Measurements from ENCODE around the gene TNFSF12. TPM values are rescaled to one million over a fixed set of nuclear protein-coding genes. Genes with fewer than 3 reads are reported as not detected.

Gene TNFSF12
- polyA plus RNA-seq, 1 experiment = 49.5 TPM

DNA sequence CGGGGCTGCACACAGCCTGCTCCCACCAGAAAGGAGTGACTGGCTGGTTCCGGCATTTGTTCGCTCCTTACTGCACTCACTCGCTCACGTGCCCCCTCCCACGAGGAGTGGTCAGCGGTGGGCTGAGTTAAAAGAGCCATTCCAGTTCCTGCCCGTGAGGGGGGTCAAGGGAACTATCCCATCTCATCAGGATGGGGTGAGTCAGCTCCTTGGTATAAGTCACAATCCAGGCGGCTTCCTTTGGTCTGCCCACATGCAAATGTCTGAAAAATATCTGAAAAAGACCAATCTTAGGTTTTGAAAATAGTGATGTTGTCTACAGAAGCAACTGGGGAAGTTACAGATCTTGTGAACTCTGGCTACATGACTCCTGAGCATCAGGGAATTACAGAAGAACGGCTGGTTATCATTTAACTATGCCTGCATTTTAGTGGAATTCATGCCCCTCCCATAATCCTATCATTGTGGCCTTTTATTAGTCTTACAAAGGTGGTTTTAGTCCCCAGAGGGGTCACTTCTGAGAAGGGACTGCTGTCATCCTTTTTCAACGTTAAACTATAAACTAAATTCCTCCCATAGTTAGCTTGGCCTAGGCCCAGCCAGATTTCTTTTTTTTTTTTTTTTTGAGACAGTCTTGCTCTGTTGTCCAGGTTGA is 9.8 kb upstream of the TNFSF12 start:
- no peak overlapping the region for H3K4me3 ChIP-seq (ENCODE audit: low read depth, low read length)
- no peaks in the 10 kb centered on the region for H3K36me3 ChIP-seq (ENCODE audit: control insufficient read depth, insufficient read depth, low read length)
- ChIA-PET POLR2A (no interaction called here), CTCF (no interaction called here)
- H3K27me3 ChIP-seq (ENCODE audit: control insufficient read depth, insufficient read depth, low read length) = peaks cover 2% of the 10 kb centered on the region; the same call in 1 of the 2 replicates
- TF ChIP-seq CTCF (IDR thresholded peaks at IDR 0.05; ENCODE audit: insufficient read depth, low read depth, low read length) = no peak
- no peak for DNase-seq (ENCODE audit: low read depth)

GRCh38 chr17:7541074-7541621 is 7.7 kb upstream of the TNFSF12 start:
- H3K36me3 ChIP-seq (ENCODE audit: control insufficient read depth, insufficient read depth, low read length) = no peaks in the 10 kb centered on the region
- TF ChIP-seq CTCF (IDR thresholded peaks at IDR 0.05; ENCODE audit: insufficient read depth, low read depth, low read length) = no peak
- DNase-seq (ENCODE audit: low read depth) = no peak
- H3K27me3 ChIP-seq (ENCODE audit: control insufficient read depth, insufficient read depth, low read length) = peaks cover 2% of the 10 kb centered on the region; the same call in 1 of the 2 replicates
- CTCF ChIA-PET = interaction anchor here (1.0 to 1.6 kb wide), 2 partner anchors 18 to 20 kb away, joined by 3 to 6 read pairs; no protein-coding TSS in a partner anchor
- POLR2A ChIA-PET = no interaction called here
- H3K4me3 ChIP-seq (ENCODE audit: low read depth, low read length) = no peak overlapping the region

- ChIA-PET CTCF (no interaction called here), POLR2A (no interaction called here)
- Histone ChIP-seq H3K4me3 (ENCODE audit: low read depth, low read length) (no peak overlapping the region), H3K27me3 (ENCODE audit: control insufficient read depth, insufficient read depth, low read length) (peaks cover 2% of the 10 kb centered on the region; the same call in 1 of the 2 replicates), H3K36me3 (ENCODE audit: control insufficient read depth, insufficient read depth, low read length) (no peaks in the 10 kb centered on the region)
- TF ChIP-seq CTCF (IDR thresholded peaks at IDR 0.05; ENCODE audit: insufficient read depth, low read depth, low read length) = no peak
- DNase-seq (ENCODE audit: low read depth) = no peak
These were observed 3.9 kb upstream of the TNFSF12 start for GRCh38 chr17:7544911-7545310.

DNA sequence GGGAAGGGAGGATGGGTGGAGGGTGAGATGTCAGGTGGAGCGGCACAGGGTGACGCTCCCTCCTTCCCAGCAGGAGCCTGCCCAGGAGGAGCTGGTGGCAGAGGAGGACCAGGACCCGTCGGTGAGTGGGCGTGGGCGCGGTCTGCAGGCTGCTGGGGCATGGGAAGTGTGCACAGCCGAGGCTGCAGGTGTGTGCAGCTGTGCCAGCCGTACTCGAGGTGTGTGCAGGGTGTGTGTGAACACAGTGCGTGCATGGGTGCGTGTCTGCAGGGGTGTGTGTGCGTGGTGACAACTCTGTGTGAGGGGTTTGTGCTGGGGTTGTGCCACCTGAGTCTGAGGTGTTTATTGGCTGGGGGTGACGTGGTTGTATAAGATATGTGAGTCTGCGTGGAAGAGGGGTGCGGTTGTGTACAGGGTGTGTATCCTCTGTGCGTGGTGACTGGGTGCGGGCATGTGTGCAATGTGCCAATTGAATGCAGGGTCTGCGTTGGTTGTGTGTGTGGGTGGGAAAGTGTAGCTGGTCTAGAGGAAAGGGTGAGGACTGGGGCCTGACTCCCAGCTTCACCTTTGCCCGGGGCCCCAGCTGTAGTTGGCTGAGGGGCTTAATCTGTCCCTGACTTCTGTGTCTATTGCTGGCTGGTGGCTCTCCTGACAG is 670 bp downstream of the TNFSF12 start:
- TF ChIP-seq CTCF (IDR thresholded peaks at IDR 0.05; ENCODE audit: insufficient read depth, low read depth, low read length) = no peak; the same call in 1 of the 2 replicates
- DNase-seq (ENCODE audit: low read depth) = no peak
- Histone ChIP-seq H3K27me3 (ENCODE audit: control insufficient read depth, insufficient read depth, low read length) (no peaks in the 10 kb centered on the region), H3K36me3 (ENCODE audit: control insufficient read depth, insufficient read depth, low read length) (no peaks in the 10 kb centered on the region; the same call in 1 of the 2 replicates), H3K4me3 (ENCODE audit: low read depth, low read length) (peak overlapping the region; percentile 68)
- POLR2A ChIA-PET = no interaction called here
- CTCF ChIA-PET = interaction anchor here (1.0 to 5.9 kb wide), 3 partner anchors 11 to 35 kb away, joined by 3 to 41 read pairs (median 6); partner anchors contain the start of gene SENP3

DNA sequence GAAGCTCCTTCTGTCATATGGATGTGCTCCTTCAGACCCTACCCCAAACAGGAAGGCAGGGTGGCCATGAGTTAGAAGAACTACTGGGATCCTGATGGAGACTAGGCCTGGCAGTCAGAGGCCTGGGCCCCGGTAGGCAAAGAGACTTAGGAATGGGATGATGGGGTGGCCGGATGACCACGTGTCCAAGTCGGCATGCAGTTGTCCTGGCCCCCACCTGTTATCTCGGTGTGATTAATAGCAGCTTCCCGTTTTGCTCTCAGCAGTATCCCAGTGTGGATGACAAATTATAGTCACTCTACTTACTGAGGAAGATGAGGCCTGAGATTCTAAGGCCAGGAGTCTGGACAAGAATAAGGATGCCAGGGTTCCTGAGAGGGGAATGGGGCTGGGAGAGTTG is 1.5 kb downstream of the TNFSF12 start:
- CTCF ChIA-PET = interaction anchor here (0.7 to 5.9 kb wide), 2 partner anchors 10 to 37 kb away, joined by 4 to 41 read pairs; partner anchors contain the start of gene SENP3
- POLR2A ChIA-PET = no interaction called here
- Histone ChIP-seq H3K4me3 (ENCODE audit: low read depth, low read length) (no peak overlapping the region), H3K27me3 (ENCODE audit: control insufficient read depth, insufficient read depth, low read length) (no peaks in the 10 kb centered on the region), H3K36me3 (ENCODE audit: control insufficient read depth, insufficient read depth, low read length) (no peaks in the 10 kb centered on the region; the same call in 1 of the 2 replicates)
- no peak for TF ChIP-seq CTCF (IDR thresholded peaks at IDR 0.05; ENCODE audit: insufficient read depth, low read depth, low read length)
- no peak for DNase-seq (ENCODE audit: low read depth)
